Caco-2 (cell line): ENCODE results near the gene LIG3. TPM values are rescaled to one million over a fixed set of nuclear protein-coding genes. Genes with fewer than 3 reads are reported as not detected.
"Not testable (repeated sequence)": the region's sequence is repeated elsewhere in the genome, so short reads cannot be mapped to it uniquely, and the experiment has no call there.

ENCODE experiments used
- BruUV-seq: library from RNA; stranded (reverse); fragments of 400-500 nt; replicated peaks from 2 replicates; lab custom pipeline; 2021; lab: Mats Ljungman, UMichigan
- CTCF ChIA-PET: fragments of 300-600 bp; sonication (Branson Sonifier 250); formaldehyde crosslinking; loops from one replicate; lab custom pipeline; 2022; ENCODE audit warnings: antibody characterized with exemption; lab: Charles Lee
- POLR2A ChIA-PET: fragments of 300-600 bp; sonication (Branson Sonifier 250); formaldehyde crosslinking; loops from one replicate; lab custom pipeline; 2022; ENCODE audit warnings: antibody characterized with exemption; lab: Charles Lee
- DNase-seq, 2 experiments: peaks; one replicate each; pipeline versions ENCODE4 v3.0.0 to v3.0.0-alpha.2; 2020 to 2022
- H3K27me3 ChIP-seq: replicated peaks from 2 replicates; pipeline ENCODE4 v1.6.0; 2011; ENCODE audit warnings: low read length; ENCODE audit not compliant: control insufficient read depth, insufficient read depth
- H3K36me3 ChIP-seq: 2 replicates; pipeline ENCODE4 v1.5.1; 2011; ENCODE audit warnings: low read length; ENCODE audit not compliant: control insufficient read depth, insufficient read depth
- H3K4me1 ChIP-seq: fragments of 250-450 bp; sonication (Bioruptor Pico); 2 replicates; pipeline ENCODE4 v1.5.1; 2020; ENCODE audit warnings: mild to moderate bottlenecking
- H3K4me3 ChIP-seq: 2 replicates; pipeline ENCODE4 v1.5.1; 2011; ENCODE audit warnings: low read depth, mild to moderate bottlenecking, control low read depth, low read length
- H3K9me3 ChIP-seq: fragments of 250-450 bp; sonication (Bioruptor Pico); 2 replicates; pipeline ENCODE4 v1.5.1; 2020; ENCODE audit warnings: mild to moderate bottlenecking, moderate library complexity
- H3K27ac Mint-ChIP-seq: one replicate; pipeline ENCODE4 v1.8.0; 2022; ENCODE audit warnings: mixed read lengths; ENCODE audit not compliant: unreplicated experiment
- H3K27me3 Mint-ChIP-seq: one replicate; pipeline ENCODE4 v1.8.0; 2022; ENCODE audit warnings: mixed read lengths; ENCODE audit not compliant: insufficient read depth, unreplicated experiment
- H3K36me3 Mint-ChIP-seq: one replicate; pipeline ENCODE4 v1.8.0; 2022; ENCODE audit warnings: mild to moderate bottlenecking, mixed read lengths; ENCODE audit not compliant: insufficient read depth, unreplicated experiment
- H3K4me1 Mint-ChIP-seq: one replicate; pipeline ENCODE4 v1.8.0; 2022; ENCODE audit warnings: low read depth, mixed read lengths; ENCODE audit not compliant: unreplicated experiment
- H3K4me3 Mint-ChIP-seq: one replicate; pipeline ENCODE4 v1.8.0; 2022; ENCODE audit warnings: mild to moderate bottlenecking, moderate library complexity, mixed read lengths; ENCODE audit not compliant: unreplicated experiment
- H3K9me3 Mint-ChIP-seq: one replicate; pipeline ENCODE4 v1.8.0; 2022; ENCODE audit warnings: mixed read lengths; ENCODE audit not compliant: unreplicated experiment
- CTCF ChIP-seq, 2 experiments: fragments of 200-600 bp in 1 of 2; IDR thresholded peaks; 1 replicate in 1 of 2; 2 replicates in 1 of 2; pipeline versions ENCODE4 v1.5.1 to v1.8.0; 2011 to 2022; ENCODE audit warnings: antibody characterized with exemption in 1 of 2, control low read depth in 1 of 2, inconsistent platforms in 1 of 2, low read depth in 1 of 2, low read length in 1 of 2, mild to moderate bottlenecking in 1 of 2, moderate library complexity in 1 of 2; ENCODE audit not compliant: insufficient read depth in 1 of 2, severe bottlenecking in 1 of 2, unreplicated experiment in 1 of 2
- intact Hi-C: fragments of 100-400 bp; cut with micrococcal nuclease; formaldehyde crosslinking; loops from one replicate; pipeline ENCODE4 v1.10.0; 2022; ENCODE audit not compliant: unreplicated experiment
- total RNA-seq: library from RNA; stranded (reverse); gene quantifications from 2 replicates; pipeline ENCODE4 v1.2.3, GENCODE V29; 2022

LIG3 gene
- total RNA-seq, 1 experiment from 2014 or later: 49.9 TPM

GRCh38 chr17:35041390-35041789 lies 61.1 kb downstream of the LIG3 start:
- Histone ChIP-seq H3K27me3 (no peaks in the 10 kb centered on the region), H3K4me3 (no peak overlapping the region), H3K36me3 (no peaks in the 10 kb centered on the region), H3K9me3 (no peaks in the 10 kb centered on the region), H3K4me1 (no peaks in the 10 kb centered on the region)
- TF ChIP-seq CTCF (IDR thresholded peaks at IDR 0.05; ENCODE audit: insufficient read depth in 1 of 2, low read depth in 1 of 2, low read length in 1 of 2, severe bottlenecking in 1 of 2, unreplicated experiment in 1 of 2): no peak
- Mint-ChIP-seq H3K4me3 (no peak overlapping the region), H3K36me3 (no peaks in the 10 kb centered on the region), H3K4me1 (no peaks in the 10 kb centered on the region), H3K9me3 (no peaks in the 10 kb centered on the region), H3K27me3 (no peaks in the 10 kb centered on the region), H3K27ac (no peak overlapping the region)
- ChIA-PET CTCF (no interaction called here), POLR2A (no interaction called here)
- DNase-seq: no peak
- intact Hi-C loops: no loop called here
- no TSS peak for BruUV-seq

- DNase-seq: no peak
- H3K36me3 ChIP-seq: no peaks in the 10 kb centered on the region
- H3K36me3 Mint-ChIP-seq: no peaks in the 10 kb centered on the region
- POLR2A ChIA-PET: no interaction called here
- CTCF ChIA-PET: no interaction called here
- H3K4me1 Mint-ChIP-seq: peaks cover 10% of the 10 kb centered on the region
- TF ChIP-seq CTCF (IDR thresholded peaks at IDR 0.05; ENCODE audit: insufficient read depth in 1 of 2, low read depth in 1 of 2, low read length in 1 of 2, severe bottlenecking in 1 of 2, unreplicated experiment in 1 of 2): no peak
- H3K9me3 ChIP-seq: no peaks in the 10 kb centered on the region
- intact Hi-C loops: no loop called here
- no TSS peak for BruUV-seq
- no peak overlapping the region for H3K4me3 Mint-ChIP-seq
- no peak overlapping the region for H3K4me3 ChIP-seq
- no peak overlapping the region for H3K27ac Mint-ChIP-seq
- H3K27me3 ChIP-seq: no peaks in the 10 kb centered on the region
- no peaks in the 10 kb centered on the region for H3K27me3 Mint-ChIP-seq
- no peaks in the 10 kb centered on the region for H3K9me3 Mint-ChIP-seq
- peaks cover 11% of the 10 kb centered on the region for H3K4me1 ChIP-seq
Observed at GRCh38 chr17:35044181-35044580, 63.9 kb downstream of the LIG3 start.

GRCh38 chr17:35045458-35045979 lies 65.2 kb downstream of the LIG3 start:
- BruUV-seq, POLR2A ChIA-PET, H3K4me3 Mint-ChIP-seq, CTCF ChIA-PET, DNase-seq, H3K27me3 Mint-ChIP-seq, H3K27ac Mint-ChIP-seq, H3K4me3 ChIP-seq, H3K9me3 Mint-ChIP-seq, H3K27me3 ChIP-seq, H3K36me3 Mint-ChIP-seq, intact Hi-C loops, H3K9me3 ChIP-seq, H3K36me3 ChIP-seq: not testable (repeated sequence)
- H3K4me1 ChIP-seq: peaks cover 15% of the 10 kb centered on the region
- peaks cover 12% of the 10 kb centered on the region for H3K4me1 Mint-ChIP-seq

GRCh38 chr17:35046245-35046644 lies 65.9 kb downstream of the LIG3 start:
- Mint-ChIP-seq H3K36me3 (peaks cover 2% of the 10 kb centered on the region), H3K27me3 (no peaks in the 10 kb centered on the region), H3K4me1 (peaks cover 14% of the 10 kb centered on the region), H3K9me3 (no peaks in the 10 kb centered on the region), H3K27ac (no peak overlapping the region), H3K4me3 (no peak overlapping the region)
- Histone ChIP-seq H3K27me3 (no peaks in the 10 kb centered on the region), H3K36me3 (peaks cover 2% of the 10 kb centered on the region; the same call in 1 of the 2 replicates), H3K4me1 (peaks cover 20% of the 10 kb centered on the region), H3K4me3 (no peak overlapping the region), H3K9me3 (no peaks in the 10 kb centered on the region)
- DNase-seq: no peak
- POLR2A ChIA-PET: no interaction called here
- no peak for TF ChIP-seq CTCF (IDR thresholded peaks at IDR 0.05; ENCODE audit: insufficient read depth in 1 of 2, low read depth in 1 of 2, low read length in 1 of 2, severe bottlenecking in 1 of 2, unreplicated experiment in 1 of 2)
- CTCF ChIA-PET: no interaction called here
- no TSS peak for BruUV-seq
- intact Hi-C loops: no loop called here
